AG10803 (cell line): Measurements from ENCODE around the gene CDK12.
A peak's percentile ranks its signal among the peaks of the same experiment; 100 is the strongest.

Experiments used
- DNase-seq: peaks from one replicate; pipeline ENCODE4 v3.0.0; 2010; ENCODE audit warnings: low read depth
- H3K4me3 ChIP-seq: 2 replicates; pipeline ENCODE4 v1.5.1; 2011; ENCODE audit warnings: mild to moderate bottlenecking, low read length, control low read depth
- CTCF ChIP-seq: conservative IDR thresholded peaks from 2 replicates; pipeline ENCODE4 v1.5.1; 2011; ENCODE audit warnings: mild to moderate bottlenecking, low read length, control low read depth, inconsistent platforms

Gene CDK12

DNA sequence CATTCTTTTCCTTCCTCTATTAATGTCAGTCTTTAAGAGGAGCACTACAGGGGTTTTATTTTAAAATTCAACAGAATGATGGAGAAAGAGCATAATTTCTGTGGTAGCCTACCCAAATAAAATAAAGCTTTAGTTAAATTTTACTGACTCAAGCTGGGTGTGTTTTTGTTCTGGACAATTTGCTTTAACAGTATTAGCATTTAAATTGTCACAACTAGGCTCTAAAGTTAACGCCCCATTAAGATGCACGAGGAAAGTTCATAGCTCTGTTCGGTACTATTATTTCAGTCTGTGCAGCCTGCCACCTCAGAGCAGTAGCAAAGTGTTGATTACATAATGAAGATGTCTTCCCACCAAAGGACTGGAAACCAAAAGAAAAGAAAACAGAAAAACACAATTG is 52.0 kb downstream of the CDK12 start:
- DNase-seq, result no peak

GRCh38 chr17:39513915-39514314 is 52.6 kb downstream of the CDK12 start:
- H3K4me3 ChIP-seq, result no peak overlapping the region
- DNase-seq, result no peak
- no peak for TF ChIP-seq CTCF

More for the DNA sequence above, 52.0 kb downstream of the CDK12 start:
- TF ChIP-seq CTCF, result no peak
- H3K4me3 ChIP-seq, result no peak overlapping the region

DNA sequence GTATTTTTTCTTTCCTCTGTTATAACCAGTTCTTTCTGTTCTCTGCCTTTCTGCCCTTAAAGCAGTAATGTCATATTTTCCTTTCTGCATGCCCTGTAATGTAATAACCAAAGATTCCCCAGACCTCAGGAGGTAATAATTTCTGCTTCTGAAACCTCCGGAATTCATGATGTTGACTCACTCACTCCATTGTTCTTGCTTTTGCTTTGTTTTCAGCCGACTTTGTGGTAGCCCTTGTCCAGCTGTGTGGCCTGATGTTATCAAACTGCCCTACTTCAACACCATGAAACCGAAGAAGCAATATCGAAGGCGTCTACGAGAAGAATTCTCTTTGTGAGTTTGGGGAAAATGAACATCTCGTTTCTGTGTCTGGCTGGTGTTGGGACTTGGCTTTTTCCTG is 55.9 kb downstream of the CDK12 start:
- DNase-seq, result no peak
- no peak overlapping the region for H3K4me3 ChIP-seq
- no peak for TF ChIP-seq CTCF

GRCh38 chr17:39525801-39526506 is 64.7 kb downstream of the CDK12 start:
- no peak for DNase-seq
- no peak overlapping the region for H3K4me3 ChIP-seq
- no peak for TF ChIP-seq CTCF

- DNase-seq, result peak; percentile 16
- no peak overlapping the region for H3K4me3 ChIP-seq
- peak; percentile 59 for TF ChIP-seq CTCF
These were observed 66.0 kb downstream of the CDK12 start for GRCh38 chr17:39527220-39527813.

DNA sequence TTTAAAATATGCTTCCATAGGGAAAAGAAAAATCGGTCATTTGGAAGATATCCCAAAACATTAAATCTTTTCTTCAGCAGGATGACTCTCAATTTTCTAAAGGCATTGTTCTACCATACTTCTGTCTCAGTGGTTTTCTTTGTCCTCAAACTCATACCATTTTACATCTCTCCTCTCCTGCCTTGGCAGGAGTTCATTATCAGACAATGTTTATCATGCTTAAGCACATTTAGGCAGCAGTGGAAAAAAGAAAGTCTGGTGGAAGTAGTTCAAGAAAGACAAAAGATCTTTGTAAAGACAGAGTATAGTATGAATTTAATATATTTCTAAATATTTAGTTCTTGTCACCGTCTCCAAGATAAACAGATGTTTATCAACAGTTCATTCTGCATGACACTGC is 68.2 kb downstream of the CDK12 start:
- H3K4me3 ChIP-seq, result no peak overlapping the region
- TF ChIP-seq CTCF, result no peak
- DNase-seq, result no peak

GRCh38 chr17:39530513-39530912 is 69.2 kb downstream of the CDK12 start:
- TF ChIP-seq CTCF, result no peak
- no peak for DNase-seq
- no peak overlapping the region for H3K4me3 ChIP-seq
